Measurements from ENCODE around the gene OR2Z1. TPM values are rescaled to one million over a fixed set of nuclear protein-coding genes. Genes with fewer than 3 reads are reported as not detected.

Gene OR2Z1
- total RNA-seq, 1 experiment from 2014 or later = not detected

DNA sequence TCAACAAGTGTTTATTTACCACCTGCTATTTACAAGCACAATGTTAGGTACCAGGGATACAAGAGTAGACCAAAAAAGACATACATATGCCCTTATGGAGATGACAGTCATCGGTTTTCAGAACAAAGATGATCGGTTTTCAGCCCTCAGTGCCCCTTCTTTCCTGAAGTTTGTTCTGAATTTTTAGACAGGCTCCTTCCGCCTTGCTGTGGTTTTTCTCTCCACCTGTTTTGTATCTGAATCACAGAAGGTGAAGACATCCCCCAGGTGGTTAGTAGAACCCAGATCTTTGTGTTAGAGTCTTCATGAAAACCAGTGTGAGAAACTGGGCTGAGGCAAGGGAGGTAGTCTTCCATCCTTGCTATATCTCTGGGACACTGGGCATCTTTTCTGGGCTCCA lies 46.4 kb upstream of the OR2Z1 start:
- Mint-ChIP-seq H3K4me3 (no peak overlapping the region), H3K4me1 (no peaks in the 10 kb centered on the region), H3K36me3 (peaks cover 15% of the 10 kb centered on the region), H3K27me3 (ENCODE audit: low read depth) (peaks cover 10% of the 10 kb centered on the region; the same call in 1 of the 2 replicates), H3K9me3 (peaks cover 38% of the 10 kb centered on the region), H3K27ac (no peak overlapping the region)
- ATAC-seq = no peak
- ChIA-PET POLR2A (no interaction called here), CTCF (no interaction called here)
- TF ChIP-seq, protein P1, sequence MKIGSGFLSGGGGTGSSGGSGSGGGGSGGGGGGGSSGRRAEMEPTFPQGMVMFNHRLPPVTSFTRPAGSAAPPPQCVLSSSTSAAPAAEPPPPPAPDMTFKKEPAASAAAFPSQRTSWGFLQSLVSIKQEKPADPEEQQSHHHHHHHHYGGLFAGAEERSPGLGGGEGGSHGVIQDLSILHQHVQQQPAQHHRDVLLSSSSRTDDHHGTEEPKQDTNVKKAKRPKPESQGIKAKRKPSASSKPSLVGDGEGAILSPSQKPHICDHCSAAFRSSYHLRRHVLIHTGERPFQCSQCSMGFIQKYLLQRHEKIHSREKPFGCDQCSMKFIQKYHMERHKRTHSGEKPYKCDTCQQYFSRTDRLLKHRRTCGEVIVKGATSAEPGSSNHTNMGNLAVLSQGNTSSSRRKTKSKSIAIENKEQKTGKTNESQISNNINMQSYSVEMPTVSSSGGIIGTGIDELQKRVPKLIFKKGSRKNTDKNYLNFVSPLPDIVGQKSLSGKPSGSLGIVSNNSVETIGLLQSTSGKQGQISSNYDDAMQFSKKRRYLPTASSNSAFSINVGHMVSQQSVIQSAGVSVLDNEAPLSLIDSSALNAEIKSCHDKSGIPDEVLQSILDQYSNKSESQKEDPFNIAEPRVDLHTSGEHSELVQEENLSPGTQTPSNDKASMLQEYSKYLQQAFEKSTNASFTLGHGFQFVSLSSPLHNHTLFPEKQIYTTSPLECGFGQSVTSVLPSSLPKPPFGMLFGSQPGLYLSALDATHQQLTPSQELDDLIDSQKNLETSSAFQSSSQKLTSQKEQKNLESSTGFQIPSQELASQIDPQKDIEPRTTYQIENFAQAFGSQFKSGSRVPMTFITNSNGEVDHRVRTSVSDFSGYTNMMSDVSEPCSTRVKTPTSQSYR (CRISPR knock-in tag; IDR thresholded peaks at IDR 0.05) = no peak
- no peak for TF ChIP-seq TEAD1 (CRISPR knock-in tag; IDR thresholded peaks at IDR 0.05)
- TF ChIP-seq, protein P2, sequence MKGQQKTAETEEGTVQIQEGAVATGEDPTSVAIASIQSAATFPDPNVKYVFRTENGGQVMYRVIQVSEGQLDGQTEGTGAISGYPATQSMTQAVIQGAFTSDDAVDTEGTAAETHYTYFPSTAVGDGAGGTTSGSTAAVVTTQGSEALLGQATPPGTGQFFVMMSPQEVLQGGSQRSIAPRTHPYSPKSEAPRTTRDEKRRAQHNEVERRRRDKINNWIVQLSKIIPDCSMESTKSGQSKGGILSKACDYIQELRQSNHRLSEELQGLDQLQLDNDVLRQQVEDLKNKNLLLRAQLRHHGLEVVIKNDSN (CRISPR knock-in tag; IDR thresholded peaks at IDR 0.05) = no peak
- DNase-seq (ENCODE audit: low spot score) = no peak

DNA sequence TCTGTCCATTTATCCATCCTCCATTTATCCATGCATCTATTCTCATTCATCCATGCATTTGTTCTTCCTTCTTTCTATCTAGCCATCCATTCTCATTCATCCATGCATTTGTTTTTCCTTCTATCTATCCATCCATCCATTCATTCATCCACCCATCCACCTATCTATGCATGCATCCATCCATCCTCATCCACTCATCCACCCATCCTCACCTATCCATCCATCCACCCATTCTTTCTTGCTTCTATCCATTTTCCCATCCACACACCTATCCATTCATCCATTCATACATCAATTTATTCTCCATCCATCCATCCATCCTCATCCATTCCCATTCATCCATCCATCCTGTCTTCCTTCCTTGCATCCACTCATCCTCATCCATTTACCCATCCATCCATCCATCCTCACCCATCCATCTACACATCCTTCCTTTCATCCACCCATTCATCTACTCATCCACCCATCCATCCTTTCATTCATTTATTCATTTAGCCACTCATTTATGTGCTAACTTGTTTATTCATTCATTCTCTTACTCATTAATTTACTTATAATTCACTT lies 43.1 kb upstream of the OR2Z1 start:
- H3K4me1 Mint-ChIP-seq = no peaks in the 10 kb centered on the region
- no peak for DNase-seq (ENCODE audit: low spot score)
- peaks cover 24% of the 10 kb centered on the region for H3K36me3 Mint-ChIP-seq
- no peak overlapping the region for H3K27ac Mint-ChIP-seq
- TF ChIP-seq, protein P3, sequence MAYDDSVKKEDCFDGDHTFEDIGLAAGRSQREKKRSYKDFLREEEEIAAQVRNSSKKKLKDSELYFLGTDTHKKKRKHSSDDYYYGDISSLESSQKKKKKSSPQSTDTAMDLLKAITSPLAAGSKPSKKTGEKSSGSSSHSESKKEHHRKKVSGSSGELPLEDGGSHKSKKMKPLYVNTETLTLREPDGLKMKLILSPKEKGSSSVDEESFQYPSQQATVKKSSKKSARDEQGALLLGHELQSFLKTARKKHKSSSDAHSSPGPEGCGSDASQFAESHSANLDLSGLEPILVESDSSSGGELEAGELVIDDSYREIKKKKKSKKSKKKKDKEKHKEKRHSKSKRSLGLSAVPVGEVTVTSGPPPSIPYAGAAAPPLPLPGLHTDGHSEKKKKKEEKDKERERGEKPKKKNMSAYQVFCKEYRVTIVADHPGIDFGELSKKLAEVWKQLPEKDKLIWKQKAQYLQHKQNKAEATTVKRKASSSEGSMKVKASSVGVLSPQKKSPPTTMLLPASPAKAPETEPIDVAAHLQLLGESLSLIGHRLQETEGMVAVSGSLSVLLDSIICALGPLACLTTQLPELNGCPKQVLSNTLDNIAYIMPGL (CRISPR knock-in tag; IDR thresholded peaks at IDR 0.05) = no peak
- TF ChIP-seq ZNF671 (CRISPR knock-in tag; IDR thresholded peaks at IDR 0.05) = no peak
- CTCF ChIA-PET = no interaction called here
- no peak overlapping the region for H3K4me3 Mint-ChIP-seq
- no peak for ATAC-seq
- peaks cover 69% of the 10 kb centered on the region for H3K9me3 Mint-ChIP-seq
- peaks cover 12% of the 10 kb centered on the region for H3K27me3 Mint-ChIP-seq (ENCODE audit: low read depth)
- POLR2A ChIA-PET = no interaction called here

DNA sequence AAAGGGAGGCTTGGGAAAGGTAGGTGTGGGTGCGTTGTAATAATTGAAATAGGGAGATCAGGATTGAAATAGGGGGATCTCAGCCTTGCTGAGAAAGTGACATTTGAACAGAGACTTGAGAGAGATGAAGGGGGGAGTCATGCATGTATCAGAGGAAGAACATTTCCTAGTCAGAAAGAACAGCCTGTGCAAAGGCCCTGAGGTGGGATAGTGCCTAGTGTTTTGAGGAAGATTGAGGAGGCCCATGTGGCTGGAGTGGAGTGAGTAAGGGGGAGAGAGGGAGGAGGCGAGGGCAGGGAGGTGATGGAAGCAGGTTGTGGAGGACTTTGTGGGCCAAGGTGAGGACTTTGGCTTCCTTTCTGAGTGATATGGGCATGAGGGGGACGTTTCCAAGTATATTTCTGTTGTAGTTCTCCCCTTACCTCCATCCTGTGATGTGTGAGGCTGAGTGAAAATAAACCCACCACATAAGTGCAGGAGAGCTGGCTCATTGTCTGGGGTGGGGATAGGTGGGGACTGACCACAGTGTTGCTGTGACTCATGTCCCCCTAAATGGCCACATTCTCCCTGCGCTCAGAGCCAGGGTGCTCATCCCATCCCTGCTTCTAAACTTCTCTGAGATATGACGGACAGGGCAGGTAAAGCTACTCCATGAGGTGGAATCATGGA lies 40.6 kb upstream of the OR2Z1 start:
- Mint-ChIP-seq H3K9me3 (peaks cover 57% of the 10 kb centered on the region), H3K27me3 (ENCODE audit: low read depth) (peaks cover 11% of the 10 kb centered on the region), H3K4me1 (no peaks in the 10 kb centered on the region), H3K27ac (no peak overlapping the region), H3K4me3 (no peak overlapping the region), H3K36me3 (peaks cover 25% of the 10 kb centered on the region)
- ATAC-seq = no peak
- DNase-seq (ENCODE audit: low spot score) = no peak
- ChIA-PET POLR2A (no interaction called here), CTCF (interaction anchor here (0.6 to 1.2 kb wide), 4 partner anchors 13 to 152 kb away, joined by 3 to 4 read pairs (median 4); no protein-coding TSS in a partner anchor)
- TF ChIP-seq OVOL2 (CRISPR knock-in tag; IDR thresholded peaks at IDR 0.05; ENCODE audit: borderline replicate concordance) (no peak), NR3C1 (CRISPR knock-in tag; conservative IDR thresholded peaks at IDR 0.05; ENCODE audit: low read depth) (no peak), NFYB (CRISPR knock-in tag; conservative IDR thresholded peaks at IDR 0.05; ENCODE audit: low read depth) (no peak), FOXP1 (CRISPR knock-in tag; IDR thresholded peaks at IDR 0.05; ENCODE audit: borderline replicate concordance) (no peak), SMAD3 (CRISPR knock-in tag; IDR thresholded peaks at IDR 0.05; ENCODE audit: borderline replicate concordance) (no peak), MXD4 (CRISPR knock-in tag; IDR thresholded peaks at IDR 0.05; ENCODE audit: borderline replicate concordance) (no peak), NR1H2 (CRISPR knock-in tag; IDR thresholded peaks at IDR 0.05) (no peak), CBFB (CRISPR knock-in tag; IDR thresholded peaks at IDR 0.05; ENCODE audit: low read depth) (no peak), NR2C2 (CRISPR knock-in tag; IDR thresholded peaks at IDR 0.05) (no peak)
- TF ChIP-seq, protein P1 (CRISPR knock-in tag; IDR thresholded peaks at IDR 0.05) = no peak
- TF ChIP-seq, protein P3 (CRISPR knock-in tag; IDR thresholded peaks at IDR 0.05) = no peak
- TF ChIP-seq, protein P2 (CRISPR knock-in tag; IDR thresholded peaks at IDR 0.05) = no peak
- TF ChIP-seq, protein P4, sequence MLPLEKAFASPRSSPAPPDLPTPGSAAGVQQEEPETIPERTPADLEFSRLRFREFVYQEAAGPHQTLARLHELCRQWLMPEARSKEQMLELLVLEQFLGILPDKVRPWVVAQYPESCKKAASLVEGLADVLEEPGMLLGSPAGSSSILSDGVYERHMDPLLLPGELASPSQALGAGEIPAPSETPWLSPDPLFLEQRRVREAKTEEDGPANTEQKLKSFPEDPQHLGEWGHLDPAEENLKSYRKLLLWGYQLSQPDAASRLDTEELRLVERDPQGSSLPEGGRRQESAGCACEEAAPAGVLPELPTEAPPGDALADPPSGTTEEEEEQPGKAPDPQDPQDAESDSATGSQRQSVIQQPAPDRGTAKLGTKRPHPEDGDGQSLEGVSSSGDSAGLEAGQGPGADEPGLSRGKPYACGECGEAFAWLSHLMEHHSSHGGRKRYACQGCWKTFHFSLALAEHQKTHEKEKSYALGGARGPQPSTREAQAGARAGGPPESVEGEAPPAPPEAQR (CRISPR knock-in tag; IDR thresholded peaks at IDR 0.05) = no peak
- TF ChIP-seq, protein P5, sequence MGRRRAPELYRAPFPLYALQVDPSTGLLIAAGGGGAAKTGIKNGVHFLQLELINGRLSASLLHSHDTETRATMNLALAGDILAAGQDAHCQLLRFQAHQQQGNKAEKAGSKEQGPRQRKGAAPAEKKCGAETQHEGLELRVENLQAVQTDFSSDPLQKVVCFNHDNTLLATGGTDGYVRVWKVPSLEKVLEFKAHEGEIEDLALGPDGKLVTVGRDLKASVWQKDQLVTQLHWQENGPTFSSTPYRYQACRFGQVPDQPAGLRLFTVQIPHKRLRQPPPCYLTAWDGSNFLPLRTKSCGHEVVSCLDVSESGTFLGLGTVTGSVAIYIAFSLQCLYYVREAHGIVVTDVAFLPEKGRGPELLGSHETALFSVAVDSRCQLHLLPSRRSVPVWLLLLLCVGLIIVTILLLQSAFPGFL (CRISPR knock-in tag; IDR thresholded peaks at IDR 0.05; ENCODE audit: borderline replicate concordance) = no peak
